Naive thymus-derived CD8-positive, alpha-beta T cell (primary cell): ENCODE results near the gene CCDC8. TPM values are rescaled to one million over a fixed set of nuclear protein-coding genes. Genes with fewer than 3 reads are reported as not detected.
"Not testable (repeated sequence)": the region's sequence is repeated elsewhere in the genome, so short reads cannot be mapped to it uniquely, and the experiment has no call there.

Experiments
- ATAC-seq, 2 donors: fragments of 150-1000 bp; cut with Tn5 transposase in 1 of 2; sonication (Bioruptor Pico), chemical (Tn5 transposase) in 1 of 2; 1 replicate in 1 of 2; 2 replicates in 1 of 2; pipeline ENCODE4 v1.10.0; 2021; ENCODE audit warnings: mild to moderate bottlenecking in 2 of 2, moderate library complexity in 2 of 2
- POLR2A ChIA-PET: fragments of 350-600 bp; sonication (Branson Sonifier 250); formaldehyde crosslinking; loops from one replicate; lab custom pipeline; 2021; ENCODE audit warnings: antibody characterized with exemption; lab: Charles Lee
- DNase-seq, 10 donors: peaks; one replicate each; pipeline versions ENCODE4 v3.0.0 to v3.0.0-alpha.2; 2020 to 2022
- H3K27ac Mint-ChIP-seq, 10 donors: one replicate each; pipeline ENCODE4 v1.8.0; 2020 to 2022; ENCODE audit warnings: mild to moderate bottlenecking in 10 of 10, mixed read lengths in 10 of 10, moderate library complexity in 4 of 10, inconsistent platforms in 1 of 10
- H3K27me3 Mint-ChIP-seq, 5 donors: one replicate each; pipeline ENCODE4 v1.8.0; 2021 to 2022; ENCODE audit warnings: mixed read lengths in 5 of 5
- H3K36me3 Mint-ChIP-seq, 3 donors: one replicate each; pipeline ENCODE4 v1.8.0; 2020 to 2022; ENCODE audit warnings: mixed read lengths in 3 of 3, mild to moderate bottlenecking in 2 of 3, inconsistent platforms in 1 of 3
- H3K4me1 Mint-ChIP-seq, 4 donors: one replicate each; pipeline ENCODE4 v1.8.0; 2021 to 2022; ENCODE audit warnings: mixed read lengths in 4 of 4
- H3K4me3 Mint-ChIP-seq, 10 donors: one replicate each; pipeline ENCODE4 v1.8.0; 2020 to 2022; ENCODE audit warnings: mild to moderate bottlenecking in 10 of 10, mixed read lengths in 10 of 10, moderate library complexity in 6 of 10, inconsistent platforms in 1 of 10
- H3K9me3 Mint-ChIP-seq, 9 donors: one replicate each; pipeline ENCODE4 v1.8.0; 2020 to 2022; ENCODE audit warnings: mixed read lengths in 9 of 9, mild to moderate bottlenecking in 3 of 9, inconsistent platforms in 1 of 9, moderate library complexity in 1 of 9
- polyA plus RNA-seq, 3 donors: library from polyadenylated mRNA; unstranded; fragments of 300-500 nt; fragmentation: Illumina TruSeq; gene quantifications; one replicate each; pipeline ENCODE4 v1.2.3, GENCODE V29; 2021
- total RNA-seq, 8 experiments: library from RNA in 2 of 8; stranded (reverse) in 2 of 8; gene quantifications; one replicate each; pipeline ENCODE4 v1.2.3 and lab custom pipeline; 2021 to 2026

Gene CCDC8
- total and polyA plus RNA-seq, 5 experiments from 2014 or later = not detected

- POLR2A ChIA-PET = no interaction called here
- H3K36me3 Mint-ChIP-seq = peaks cover 4 to 8% (median 8%) of the 10 kb centered on the region in 3 donors
Observed at GRCh38 chr19:46447006-46447405, 33.6 kb upstream of the CCDC8 start.

GRCh38 chr19:46446021-46446420, 32.7 kb upstream of the CCDC8 start:
- H3K27ac Mint-ChIP-seq = no peak overlapping the region
- no peak overlapping the region for H3K4me3 Mint-ChIP-seq
- POLR2A ChIA-PET = no interaction called here
- ATAC-seq = no peak
- peaks cover 4 to 8% (median 8%) of the 10 kb centered on the region in 3 donors for H3K36me3 Mint-ChIP-seq
- peaks cover 7 to 20% (median 9%) of the 10 kb centered on the region in 5 donors for H3K27me3 Mint-ChIP-seq
- H3K9me3 Mint-ChIP-seq = peaks cover 0 to 13% (median 7%) of the 10 kb centered on the region in 9 donors
- DNase-seq = no peak
- peaks cover 0 to 4% (median 3%) of the 10 kb centered on the region in 4 donors for H3K4me1 Mint-ChIP-seq

More at GRCh38 chr19:46447006-46447405, 33.6 kb upstream of the CCDC8 start:
- Mint-ChIP-seq H3K4me1 (peaks cover 0 to 4% (median 3%) of the 10 kb centered on the region in 4 donors), H3K4me3 (no peak overlapping the region), H3K27ac (no peak overlapping the region), H3K27me3 (peaks cover 7 to 27% (median 10%) of the 10 kb centered on the region in 5 donors), H3K9me3 (peaks cover 0 to 13% (median 7%) of the 10 kb centered on the region in 9 donors)
- DNase-seq (no peak), ATAC-seq (no peak)

- Mint-ChIP-seq H3K4me1 (peaks cover 0 to 4% (median 3%) of the 10 kb centered on the region in 4 donors), H3K4me3 (no peak overlapping the region)
Observed at GRCh38 chr19:46442808-46443450, 29.6 kb upstream of the CCDC8 start.

GRCh38 chr19:46441866-46442265, 28.5 kb upstream of the CCDC8 start:
- Mint-ChIP-seq H3K4me1 (peaks cover 0 to 4% (median 3%) of the 10 kb centered on the region in 4 donors), H3K36me3 (no peaks in the 10 kb centered on the region), H3K27ac (no peak overlapping the region), H3K27me3 (peaks cover 0 to 9% (median 7%) of the 10 kb centered on the region in 5 donors), H3K4me3 (no peak overlapping the region), H3K9me3 (no peaks in the 10 kb centered on the region)
- DNase-seq (no peak), ATAC-seq (no peak)
- POLR2A ChIA-PET = interaction anchor here (0.6 kb wide), 1 partner anchor 154 kb away, joined by 4 read pairs; no protein-coding TSS in a partner anchor

More at GRCh38 chr19:46442808-46443450, 29.6 kb upstream of the CCDC8 start:
- H3K27ac Mint-ChIP-seq = peak overlapping the region in 1 of 10 donors; percentile 29
- POLR2A ChIA-PET = no interaction called here
- H3K36me3 Mint-ChIP-seq = no peaks in the 10 kb centered on the region
- ATAC-seq (no peak), DNase-seq (no peak)
- peaks cover 3 to 12% (median 8%) of the 10 kb centered on the region in 5 donors for H3K27me3 Mint-ChIP-seq
- peaks cover 0 to 5% (median 0%) of the 10 kb centered on the region in 9 donors for H3K9me3 Mint-ChIP-seq

GRCh38 chr19:46435689-46436088, 22.3 kb upstream of the CCDC8 start:
- not testable (repeated sequence) for H3K27ac Mint-ChIP-seq, ATAC-seq, H3K36me3 Mint-ChIP-seq, H3K9me3 Mint-ChIP-seq, DNase-seq, H3K4me1 Mint-ChIP-seq, H3K4me3 Mint-ChIP-seq
- peaks cover 12 to 38% (median 25%) of the 10 kb centered on the region in 5 donors for H3K27me3 Mint-ChIP-seq
- POLR2A ChIA-PET = interaction anchor here (0.6 kb wide), 1 partner anchor 35 kb away, joined by 10 read pairs; no protein-coding TSS in a partner anchor

GRCh38 chr19:46435009-46435408, 21.6 kb upstream of the CCDC8 start:
- Mint-ChIP-seq H3K36me3 (no peaks in the 10 kb centered on the region), H3K4me3 (no peak overlapping the region), H3K4me1 (peaks cover 0 to under 1% (median 0%) of the 10 kb centered on the region in 4 donors), H3K27me3 (peaks cover 19 to 44% (median 31%) of the 10 kb centered on the region in 5 donors), H3K9me3 (no peaks in the 10 kb centered on the region), H3K27ac (no peak overlapping the region)
- ATAC-seq (no peak), DNase-seq (no peak)
- POLR2A ChIA-PET = no interaction called here

GRCh38 chr19:46433470-46433869, 20.1 kb upstream of the CCDC8 start:
- H3K4me3 Mint-ChIP-seq, H3K9me3 Mint-ChIP-seq, H3K36me3 Mint-ChIP-seq, POLR2A ChIA-PET, DNase-seq, ATAC-seq, H3K27ac Mint-ChIP-seq: not testable (repeated sequence)
- H3K27me3 Mint-ChIP-seq = peaks cover 28 to 57% (median 39%) of the 10 kb centered on the region in 5 donors
- H3K4me1 Mint-ChIP-seq = peaks cover 8 to 10% (median 9%) of the 10 kb centered on the region in 4 donors

GRCh38 chr19:46431824-46432223, 18.5 kb upstream of the CCDC8 start:
- Mint-ChIP-seq H3K27ac (no peak overlapping the region), H3K4me3 (no peak overlapping the region), H3K36me3 (peaks cover 0 to 3% (median 0%) of the 10 kb centered on the region in 3 donors), H3K9me3 (no peaks in the 10 kb centered on the region), H3K27me3 (peaks cover 35 to 74% (median 50%) of the 10 kb centered on the region in 5 donors), H3K4me1 (peaks cover 13 to 24% (median 19%) of the 10 kb centered on the region in 4 donors)
- ATAC-seq = no peak
- POLR2A ChIA-PET = interaction anchor here (0.7 kb wide), 1 partner anchor 23 kb away, joined by 4 read pairs; no protein-coding TSS in a partner anchor
- no peak for DNase-seq

GRCh38 chr19:46429999-46430398, 16.6 kb upstream of the CCDC8 start:
- Mint-ChIP-seq H3K27me3 (peaks cover 38 to 83% (median 55%) of the 10 kb centered on the region in 5 donors), H3K4me3 (peak overlapping the region in 4 of 10 donors; percentile 16 to 43 (median 32)), H3K27ac (peak overlapping the region in 1 of 10 donors; percentile 67), H3K36me3 (peaks cover 0 to 4% (median 0%) of the 10 kb centered on the region in 3 donors), H3K4me1 (peaks cover 16 to 35% (median 28%) of the 10 kb centered on the region in 4 donors), H3K9me3 (no peaks in the 10 kb centered on the region)
- ATAC-seq = no peak
- POLR2A ChIA-PET = no interaction called here
- no peak for DNase-seq

- DNase-seq = peak; percentile 10 to 78 (median 34)
Observed at GRCh38 chr19:46428239-46429135, 15.1 kb upstream of the CCDC8 start, which contains the start of gene PNMA8C. TSS of gene PNMA8C (minus strand) at chr19:46428936. CDS start at chr19:46428359, 577 bp downstream.

GRCh38 chr19:46427518-46428045, 14.2 kb upstream of the CCDC8 start:
- POLR2A ChIA-PET = interaction anchor here (0.6 kb wide), 2 partner anchors 10 to 1512 kb away, joined by 3 to 7 read pairs; no protein-coding TSS in a partner anchor
- Mint-ChIP-seq H3K9me3 (no peaks in the 10 kb centered on the region), H3K4me3 (peak overlapping the region in 6 of 10 donors; percentile 36 to 88 (median 80)), H3K27ac (peak overlapping the region in 3 of 10 donors; percentile 27 to 84 (median 36)), H3K4me1 (peaks cover 16 to 35% (median 28%) of the 10 kb centered on the region in 4 donors), H3K27me3 (peaks cover 39 to 91% (median 59%) of the 10 kb centered on the region in 5 donors), H3K36me3 (peaks cover 0 to 4% (median 0%) of the 10 kb centered on the region in 3 donors)
- DNase-seq (no peak), ATAC-seq (no peak)

More at GRCh38 chr19:46428239-46429135, 15.1 kb upstream of the CCDC8 start, which contains the start of gene PNMA8C:
- Mint-ChIP-seq H3K27ac (peak within 1 kb of the TSS in 7 of 10 donors; percentile 40 to 87 (median 63)), H3K4me3 (peak within 1 kb of the TSS; percentile 74 to 86 (median 80)), H3K9me3 (no peaks in the 10 kb centered on the region), H3K4me1 (peaks cover 16 to 35% (median 28%) of the 10 kb centered on the region in 4 donors), H3K27me3 (peaks cover 36 to 85% (median 54%) of the 10 kb centered on the region in 5 donors), H3K36me3 (peaks cover 0 to 4% (median 0%) of the 10 kb centered on the region in 3 donors)
- ATAC-seq = peak; percentile 52 to 74
- POLR2A ChIA-PET = no interaction called here
